8988T (cell line): ENCODE results near the gene QSOX2.
A peak's percentile ranks its signal among the peaks of the same experiment; 100 is the strongest.
"Not testable (repeated sequence)": the region's sequence is repeated elsewhere in the genome, so short reads cannot be mapped to it uniquely, and the experiment has no call there.

Source experiments
- DNase-seq: peaks from one replicate; pipeline ENCODE4 v3.0.0; 2011

QSOX2 gene

DNA sequence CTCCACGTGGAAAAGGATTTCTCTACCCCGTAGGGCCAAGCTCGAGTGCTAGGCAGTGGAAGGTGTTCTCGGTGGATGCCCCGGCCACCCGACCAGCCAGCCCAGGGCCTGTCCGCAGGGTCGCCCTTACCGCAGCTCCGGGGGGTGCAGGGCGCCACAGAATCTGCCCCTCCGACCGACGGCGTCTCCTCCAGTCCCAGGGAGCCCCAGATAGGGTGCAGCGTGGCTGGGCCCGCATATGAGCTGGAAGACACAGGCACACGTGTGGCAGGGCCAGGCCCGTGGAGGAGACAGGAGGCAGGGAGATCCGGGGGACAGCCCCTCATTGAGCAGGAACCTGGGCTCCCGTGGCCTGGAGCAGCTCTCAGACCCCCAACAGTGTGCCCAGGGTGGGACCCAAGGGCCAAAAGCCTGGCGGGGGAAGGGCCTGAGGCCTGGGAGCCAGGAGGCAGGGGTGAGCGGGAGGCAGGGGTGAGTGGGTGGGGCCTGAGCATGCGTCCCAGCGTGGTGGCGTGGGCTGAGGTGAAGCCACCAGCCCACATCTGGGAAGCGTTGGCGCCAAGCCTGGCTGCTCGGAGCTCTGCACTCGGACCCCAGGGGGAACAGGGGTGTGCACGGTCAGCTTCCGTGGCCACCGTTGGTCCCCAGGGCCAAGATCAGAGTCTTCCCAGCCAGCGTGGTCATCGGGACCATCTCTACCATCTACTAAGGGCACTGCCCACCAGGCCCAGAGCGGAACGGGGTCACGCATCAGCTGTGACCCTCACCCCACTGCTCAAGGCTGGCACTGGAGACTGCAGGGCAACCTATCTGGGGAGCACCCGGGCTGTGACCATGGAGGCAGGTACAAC is 36.0 kb upstream of the QSOX2 start:
- DNase-seq, result no peak

DNA sequence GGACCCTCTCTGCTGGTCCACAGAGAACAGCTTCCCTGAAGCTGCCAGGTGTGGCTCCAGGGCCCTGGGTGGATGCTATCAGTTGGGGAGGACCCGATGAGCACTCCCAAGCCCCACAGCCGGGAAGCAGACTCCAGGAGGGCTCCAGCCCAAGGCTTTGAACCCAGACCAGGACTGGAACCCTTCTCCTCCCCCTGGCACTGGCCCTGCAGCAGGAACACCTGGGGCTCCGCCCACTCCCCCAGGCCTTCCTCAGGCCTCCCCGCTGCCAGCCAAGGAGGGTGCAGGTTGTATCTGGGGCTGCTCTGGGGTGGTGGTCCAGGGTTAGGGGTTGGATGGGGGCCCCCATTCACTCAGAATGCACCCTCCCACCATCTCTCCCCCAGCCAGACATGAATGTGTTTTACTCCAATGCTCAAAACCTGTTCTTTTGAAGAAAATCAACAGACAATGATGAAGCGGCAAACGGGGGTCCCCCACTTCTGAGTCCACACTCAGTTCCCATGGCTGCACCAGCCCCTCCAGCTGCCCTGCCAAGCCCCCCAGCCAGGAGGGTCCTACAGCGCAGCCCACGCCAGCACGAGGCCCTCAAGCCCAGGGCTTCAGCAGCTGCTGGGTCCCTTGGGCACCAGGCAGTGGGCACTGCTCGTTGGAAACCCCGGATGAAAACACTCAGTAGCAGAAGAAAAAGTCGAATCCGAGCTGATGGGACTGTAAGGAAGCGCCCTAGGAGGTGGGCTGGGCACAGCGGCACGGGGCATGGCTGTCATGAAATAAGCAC is 35.1 kb upstream of the QSOX2 start:
- DNase-seq, result no peak

DNA sequence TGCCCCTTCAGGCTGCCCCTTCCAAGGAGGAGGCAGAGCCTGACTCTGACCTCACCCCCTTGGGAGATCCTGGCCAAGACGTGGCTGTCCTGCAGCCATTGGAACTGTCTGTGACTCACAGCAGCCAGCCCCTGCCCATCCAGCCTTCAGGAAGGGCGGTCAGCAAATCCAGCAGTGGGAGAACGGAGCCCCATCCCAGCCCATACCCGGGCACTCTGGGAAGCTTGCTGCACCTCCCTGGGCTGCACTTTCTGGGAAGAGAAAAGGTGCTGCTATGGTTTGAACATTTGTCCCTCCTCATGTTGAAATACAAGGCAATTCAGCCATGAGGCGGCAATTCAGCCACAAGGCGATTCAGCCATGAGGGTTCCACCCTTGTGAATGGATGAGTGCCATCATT is 33.9 kb upstream of the QSOX2 start:
- DNase-seq, result no peak

DNA sequence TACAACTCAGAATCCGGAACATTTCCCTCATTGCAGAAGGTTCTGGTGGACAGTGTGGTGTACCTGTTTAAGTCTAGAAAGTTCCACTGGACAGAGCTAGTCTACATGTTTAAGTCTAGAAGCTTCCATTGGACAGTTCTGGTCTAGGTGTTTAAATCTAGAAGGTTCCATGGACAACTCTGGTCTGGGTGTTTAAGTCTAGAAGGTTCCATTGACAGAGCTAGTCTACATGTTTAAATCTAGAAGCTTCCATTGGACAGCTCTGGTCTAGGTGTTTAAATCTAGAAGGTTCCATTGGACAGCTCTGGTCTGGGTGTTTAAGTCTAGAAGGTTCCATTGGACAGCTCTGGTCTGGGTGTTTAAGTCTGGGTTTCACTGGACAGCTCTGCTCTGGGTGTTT is 33.3 kb upstream of the QSOX2 start:
- no peak for DNase-seq

DNA sequence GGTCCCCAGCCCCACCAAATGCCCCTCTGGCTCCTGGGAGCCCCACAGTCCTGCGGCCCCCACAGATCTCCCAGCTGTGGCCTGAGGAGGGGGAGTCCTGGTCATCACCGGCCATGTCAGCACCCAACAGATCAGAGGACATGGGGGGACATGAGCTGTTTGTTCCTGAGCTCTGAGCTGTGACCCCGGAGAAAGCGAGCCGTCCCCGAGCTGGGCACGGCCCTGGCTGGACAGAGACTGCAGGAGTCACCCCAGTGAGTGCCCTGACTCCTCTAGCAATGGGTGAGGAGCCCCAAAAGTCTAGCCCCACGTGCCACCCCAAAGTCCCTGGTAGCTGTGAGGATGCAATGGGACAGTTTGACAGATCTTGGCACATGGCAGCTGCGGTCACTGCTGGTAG is 32.6 kb upstream of the QSOX2 start:
- no peak for DNase-seq

DNA sequence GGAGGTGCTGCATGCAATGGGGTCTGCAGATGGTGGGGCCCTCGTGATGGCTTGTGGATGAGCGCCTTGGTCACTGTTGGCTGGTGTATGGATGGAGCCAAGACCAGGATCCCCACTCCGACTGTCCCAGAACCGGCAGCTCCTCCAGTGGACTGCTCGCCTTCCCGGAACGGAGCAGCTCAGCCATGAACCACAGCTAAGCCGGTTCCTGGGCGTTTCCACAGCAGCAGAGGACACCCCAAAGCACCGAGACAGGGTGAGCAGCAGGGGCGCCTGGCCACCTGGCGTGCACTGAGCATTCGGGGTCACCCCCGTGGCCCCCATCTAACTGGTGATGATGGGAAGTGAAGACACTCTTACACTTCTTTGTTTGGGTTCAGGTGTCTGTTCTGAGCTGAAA is 32.1 kb upstream of the QSOX2 start:
- DNase-seq, result no peak

DNA sequence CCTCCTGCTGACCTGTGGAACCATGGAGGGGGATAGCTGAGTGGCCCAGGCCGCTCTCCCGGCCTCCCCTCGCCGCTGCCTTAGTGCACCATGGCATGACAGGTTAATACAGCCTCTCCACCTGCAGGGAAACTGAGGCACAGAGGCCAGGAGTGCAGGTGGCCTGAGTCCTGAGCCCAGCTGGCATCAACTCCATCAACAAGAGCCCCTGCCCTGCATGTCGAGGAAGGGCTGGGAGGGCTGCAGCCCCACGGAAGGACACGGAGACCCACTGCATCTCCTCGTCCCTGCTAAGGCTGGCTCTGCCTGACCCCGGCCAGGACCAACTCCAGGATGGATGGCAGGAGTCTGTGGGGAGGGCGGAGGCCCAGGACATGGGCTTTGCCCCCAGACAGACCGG is 31.1 kb upstream of the QSOX2 start:
- DNase-seq, result no peak

DNA sequence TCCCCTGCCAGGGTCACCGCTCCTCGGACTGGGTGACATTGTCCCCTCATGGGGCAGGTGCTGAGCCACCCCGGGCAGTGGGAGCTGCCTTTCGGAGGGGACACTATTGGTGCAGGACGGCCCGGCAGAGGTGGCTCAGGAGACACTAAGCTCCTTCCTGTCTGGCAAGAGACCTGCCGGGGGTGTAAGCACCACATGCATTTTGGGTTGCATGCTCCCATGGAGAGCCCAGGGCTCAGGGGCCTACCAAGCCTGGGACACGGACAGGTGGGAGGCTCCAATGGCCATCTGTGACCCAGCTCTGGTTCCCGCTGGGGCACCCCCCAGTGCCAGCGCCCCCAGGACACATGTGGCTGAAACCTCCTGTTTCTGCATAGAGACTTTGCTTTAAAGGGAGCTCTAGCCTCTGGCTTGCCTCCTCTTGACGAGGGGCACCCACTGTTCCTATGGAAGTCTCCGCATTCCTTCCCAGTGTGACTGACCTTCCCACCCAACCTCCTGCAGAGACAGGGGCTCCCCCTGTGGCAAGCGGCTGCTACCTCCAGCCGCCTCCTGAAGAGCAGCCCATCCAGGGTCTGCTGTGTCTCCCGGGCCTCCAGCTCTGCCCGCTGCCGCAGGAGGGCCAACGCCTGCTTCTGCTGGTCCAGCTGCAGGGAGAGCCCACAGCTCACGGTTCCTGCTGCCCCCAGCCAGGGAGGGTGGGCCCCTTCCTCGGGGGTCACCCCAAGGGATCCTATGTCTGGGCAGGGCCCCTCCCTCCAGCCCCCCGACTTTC is 30.2 kb upstream of the QSOX2 start:
- no peak for DNase-seq

DNA sequence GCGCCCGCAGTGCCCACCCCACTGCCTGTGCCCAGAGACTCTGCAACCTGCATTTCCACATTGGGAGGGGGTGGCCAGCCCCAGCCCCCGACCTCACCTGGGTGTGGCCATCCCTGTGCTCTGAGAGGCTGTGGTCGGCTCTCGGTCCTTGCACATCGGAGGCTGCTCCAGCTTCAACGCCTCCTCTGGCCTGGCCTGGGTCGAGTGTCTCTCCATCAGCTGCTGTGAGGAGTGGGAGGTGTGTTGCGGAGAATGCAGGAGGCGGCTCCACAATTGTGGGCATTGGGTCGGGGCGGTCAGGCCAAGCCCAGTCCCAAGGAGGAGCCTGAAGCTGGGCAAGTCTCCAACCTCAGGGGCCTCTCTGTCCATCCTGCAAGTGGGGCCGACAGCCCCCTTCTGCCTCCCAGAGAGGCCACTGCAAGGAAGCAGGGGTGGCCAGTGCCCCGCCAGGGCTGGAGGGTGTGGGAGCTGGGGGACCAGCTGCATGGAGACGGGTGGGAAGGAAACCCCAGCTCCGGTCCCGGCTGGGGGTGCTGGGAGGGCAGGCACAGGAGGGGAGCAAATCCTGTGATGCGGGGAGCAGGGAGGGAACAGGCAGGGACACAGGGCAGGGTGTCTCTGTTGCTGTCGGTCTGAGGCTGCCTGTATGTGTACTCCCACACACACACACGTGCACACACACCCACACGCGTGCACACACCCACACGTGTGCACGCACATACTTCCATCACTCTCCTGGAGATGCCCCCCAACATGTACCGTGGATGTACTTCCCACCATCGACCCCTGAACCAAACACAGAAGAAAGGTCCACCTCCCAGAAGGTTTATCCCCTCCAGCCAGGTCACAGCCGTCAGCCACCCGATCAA is 29.4 kb upstream of the QSOX2 start:
- DNase-seq, result no peak

DNA sequence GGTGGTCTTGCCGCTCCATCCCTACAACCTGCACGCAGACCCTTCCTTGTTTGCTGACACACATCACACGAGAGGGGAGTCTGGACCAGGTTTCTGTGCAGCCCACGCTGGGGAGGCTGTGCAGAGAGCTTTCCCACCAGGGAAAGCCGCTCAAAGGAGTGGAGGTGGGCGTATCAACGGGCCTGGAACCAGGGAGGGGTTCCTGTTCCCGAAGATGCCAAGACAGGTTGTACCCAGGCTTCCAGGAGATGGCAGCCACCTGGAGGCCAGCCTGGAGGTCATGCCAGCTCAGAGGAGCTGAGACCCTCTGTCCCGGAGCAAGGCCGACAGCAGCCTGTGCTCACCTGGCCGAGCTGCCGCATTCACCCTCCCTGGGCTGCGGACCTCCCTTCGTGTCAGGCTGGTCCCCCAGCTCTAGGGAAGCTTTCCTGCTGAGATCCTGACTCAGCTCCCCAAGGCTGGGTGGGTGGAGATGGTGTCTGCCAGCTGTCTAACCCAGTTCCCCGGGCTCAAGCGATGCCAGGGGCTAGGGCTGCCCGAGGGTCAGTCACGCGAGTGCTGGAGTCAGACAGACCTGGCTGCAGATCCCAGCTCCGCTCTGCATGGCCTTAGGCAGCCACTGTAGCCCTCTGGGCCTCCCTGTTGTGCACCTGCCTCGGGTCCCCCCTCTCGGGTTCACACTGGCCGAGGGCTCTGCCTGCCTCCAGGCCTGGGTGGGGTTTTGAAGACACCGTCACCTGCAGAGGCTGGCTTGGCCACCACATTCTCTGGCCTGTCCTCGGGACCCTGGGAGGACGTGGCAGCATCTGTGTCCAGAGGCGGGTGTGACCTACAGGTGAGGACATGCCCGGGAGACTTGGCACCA is 28.5 kb upstream of the QSOX2 start:
- no peak for DNase-seq

DNA sequence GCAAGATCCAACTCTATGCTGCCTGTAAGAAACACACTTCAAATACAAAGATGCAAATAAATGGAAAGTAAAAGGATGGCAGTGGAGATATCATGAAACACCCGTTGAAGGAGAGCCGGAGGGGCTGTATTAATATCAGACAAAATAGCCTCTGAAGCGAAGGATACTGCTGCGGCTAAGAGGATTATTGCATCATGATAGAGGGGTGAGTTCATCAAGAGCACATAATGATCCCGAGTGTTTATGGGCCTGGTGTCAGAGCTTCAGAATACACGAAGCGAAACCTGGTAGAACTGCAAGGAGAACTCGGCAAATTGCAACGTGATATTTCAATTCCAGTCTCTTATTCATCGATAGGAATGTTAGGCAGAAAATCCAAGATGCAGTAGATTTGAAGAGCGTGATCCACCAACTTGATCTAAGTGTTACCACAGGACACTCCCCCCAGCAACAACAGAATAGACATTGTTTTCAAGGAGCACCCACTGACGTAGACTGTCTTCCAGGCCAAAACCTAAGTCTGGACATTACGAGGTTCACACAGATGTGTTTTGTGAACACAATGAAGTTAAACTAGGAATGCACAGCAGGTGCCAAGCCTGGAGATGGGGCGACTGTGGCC is 27.7 kb upstream of the QSOX2 start:
- DNase-seq, result no peak

DNA sequence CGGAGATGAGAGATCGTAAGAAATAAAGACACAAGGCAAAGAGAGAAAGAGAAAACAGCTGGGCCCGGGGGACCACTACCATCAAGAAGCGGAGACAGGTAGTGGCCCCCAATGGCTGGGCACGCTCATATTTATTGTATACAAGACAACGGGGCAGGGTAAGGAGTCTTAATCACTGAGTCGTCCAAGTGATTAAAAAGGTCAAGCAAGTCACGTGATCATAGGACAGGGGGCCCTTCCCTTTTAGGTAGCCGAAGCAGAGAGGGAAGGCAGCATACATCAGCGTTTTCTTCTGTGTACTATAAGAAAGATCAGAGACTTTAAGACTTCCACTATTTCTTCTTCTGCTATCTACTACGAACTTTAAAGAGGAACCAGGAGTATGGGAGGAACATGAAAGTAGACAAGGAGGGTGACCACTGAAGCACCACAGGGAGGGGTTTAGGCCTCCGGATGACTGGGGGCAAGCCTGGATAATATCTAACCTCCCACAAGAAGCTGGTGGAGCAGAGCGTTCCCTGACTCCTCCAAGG is 24.6 kb upstream of the QSOX2 start:
- no peak for DNase-seq

DNA sequence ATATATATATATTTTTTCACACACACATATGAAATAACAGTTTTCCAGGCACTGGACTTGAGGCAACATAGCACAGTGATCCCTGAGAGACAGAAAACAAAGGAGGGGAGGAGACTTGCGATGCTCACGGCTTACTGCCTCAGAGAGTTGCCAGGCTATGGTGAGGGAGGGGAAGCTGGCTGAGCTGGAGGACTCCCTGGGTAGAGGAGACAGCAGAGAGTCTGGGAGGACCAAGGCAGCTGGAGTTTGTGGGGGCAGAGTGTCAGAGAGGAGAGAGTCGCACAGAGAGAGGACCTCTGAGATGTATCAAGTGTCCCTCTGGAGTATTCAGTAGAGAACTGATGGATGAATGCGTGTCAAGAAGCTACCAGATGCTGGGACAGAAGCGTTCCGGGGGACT is 23.1 kb upstream of the QSOX2 start:
- DNase-seq, result no peak

DNA sequence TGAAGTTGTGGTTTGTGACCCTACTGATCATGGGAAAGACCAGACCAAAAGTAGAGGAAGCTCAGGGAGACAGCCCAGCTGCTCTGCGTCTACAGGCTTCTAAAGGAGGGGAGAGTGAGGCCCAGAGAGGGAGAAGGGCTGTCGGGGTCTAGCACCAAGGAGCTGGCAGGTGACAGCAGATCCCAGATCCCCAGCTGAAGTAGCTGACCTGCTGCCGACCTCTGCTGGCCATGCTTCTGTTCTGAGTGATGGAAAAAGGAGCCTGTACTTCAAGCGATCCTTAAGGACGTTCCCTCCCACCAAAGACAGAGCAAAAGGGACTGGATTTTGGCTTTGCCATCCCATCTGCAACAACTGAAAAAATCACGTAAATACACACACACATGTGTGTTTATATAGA is 22.7 kb upstream of the QSOX2 start:
- DNase-seq, result no peak

DNA sequence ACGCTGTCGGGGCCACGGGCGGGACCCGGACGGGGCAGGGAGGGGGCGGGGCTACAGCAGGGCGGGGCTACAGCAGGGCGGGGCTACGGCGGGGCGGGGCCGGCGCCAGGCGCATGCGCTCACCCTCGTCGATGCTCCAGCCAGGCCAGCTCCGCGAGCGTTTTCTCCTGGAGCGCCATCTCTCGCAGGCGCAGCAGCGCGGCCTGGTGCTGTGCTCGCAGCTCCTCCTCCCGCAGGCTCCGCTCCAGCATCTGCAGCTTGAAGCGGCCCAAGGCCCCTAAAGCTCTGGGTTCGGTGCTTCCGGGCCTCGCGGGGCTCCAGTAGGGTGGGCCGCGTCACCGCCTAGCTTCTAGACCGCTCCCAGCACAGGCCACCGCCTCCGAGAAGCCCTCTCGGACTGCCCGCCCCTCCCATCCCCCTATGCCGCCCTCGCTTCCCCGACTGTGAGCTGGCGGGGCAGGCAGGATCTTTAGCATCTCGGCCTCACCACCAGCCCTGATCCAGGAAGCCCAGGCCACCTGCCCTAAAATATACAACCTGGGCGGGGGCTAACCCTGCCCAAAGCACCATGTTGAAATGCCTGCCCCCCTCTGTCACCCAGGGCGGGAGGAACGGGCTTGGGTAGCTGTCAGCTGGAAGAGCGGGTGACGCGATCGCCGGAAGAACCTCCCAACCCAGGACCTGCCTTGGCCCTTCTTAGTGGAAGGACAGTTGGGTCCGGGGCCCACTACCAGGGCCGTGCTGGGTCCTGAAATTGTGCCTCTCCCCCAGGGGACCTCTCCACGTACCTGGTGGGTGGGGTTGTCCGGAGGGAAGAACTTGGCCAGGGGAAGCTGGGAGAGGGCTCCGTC is 21.9 kb upstream of the QSOX2 start:
- DNase-seq, result peak; percentile 97

DNA sequence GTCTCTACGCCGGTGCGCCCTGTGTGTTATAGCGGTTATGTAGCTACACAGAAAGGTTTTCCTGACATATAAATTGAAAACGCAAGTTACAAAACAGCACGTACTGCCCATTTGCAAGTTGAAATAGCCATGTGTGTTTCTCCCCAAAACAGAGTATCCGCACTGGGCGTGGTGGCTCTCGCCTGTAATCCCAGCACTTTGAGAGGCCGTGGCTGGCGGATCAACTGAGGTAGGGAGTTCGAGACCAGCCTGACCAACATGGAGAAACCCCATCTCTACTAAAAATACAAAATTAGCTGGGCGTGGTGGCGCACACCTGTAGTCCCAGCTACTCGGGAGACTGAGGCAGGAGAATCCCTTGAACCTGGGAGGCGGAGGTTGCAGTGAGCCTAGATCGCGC is 21.0 kb upstream of the QSOX2 start:
- DNase-seq, result not testable (repeated sequence)

DNA sequence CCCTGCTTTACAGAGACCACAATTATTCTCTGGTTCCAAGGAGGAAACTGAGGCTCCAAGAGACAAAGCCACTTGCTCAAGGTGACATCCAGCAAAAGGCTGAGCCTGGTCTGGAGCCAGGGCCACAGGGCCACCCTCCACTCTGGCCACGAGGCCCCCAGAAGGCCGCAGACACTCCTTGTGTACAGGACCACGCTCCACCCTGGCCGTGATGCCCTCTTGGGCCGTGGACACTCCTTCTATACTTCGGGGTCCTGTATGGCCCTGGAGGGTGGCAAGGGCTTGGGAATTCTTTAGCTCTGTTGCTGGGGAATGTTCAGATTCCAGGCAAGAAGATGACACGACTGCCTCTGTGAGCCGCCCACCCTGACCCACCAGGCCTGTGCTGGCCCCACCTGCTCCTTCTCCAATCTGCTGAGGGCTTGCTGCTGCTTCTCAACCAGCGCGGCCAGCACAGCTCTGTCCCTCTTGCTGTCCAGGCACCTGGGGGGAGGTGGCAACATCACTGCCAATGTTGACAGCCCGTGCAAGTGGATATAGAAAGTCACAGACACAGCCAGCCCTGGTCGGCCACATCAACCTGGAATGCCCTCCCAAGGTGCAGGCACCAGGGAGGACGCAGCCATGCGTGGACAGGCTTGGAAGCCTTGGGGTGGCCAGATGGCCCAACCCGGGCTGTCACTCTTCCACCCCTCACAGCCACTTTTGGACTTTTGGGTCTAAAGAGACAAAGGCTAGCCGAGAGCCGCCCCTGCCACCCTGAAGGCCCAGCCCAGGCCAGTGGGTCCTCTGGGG is 20.1 kb upstream of the QSOX2 start:
- DNase-seq, result no peak

DNA sequence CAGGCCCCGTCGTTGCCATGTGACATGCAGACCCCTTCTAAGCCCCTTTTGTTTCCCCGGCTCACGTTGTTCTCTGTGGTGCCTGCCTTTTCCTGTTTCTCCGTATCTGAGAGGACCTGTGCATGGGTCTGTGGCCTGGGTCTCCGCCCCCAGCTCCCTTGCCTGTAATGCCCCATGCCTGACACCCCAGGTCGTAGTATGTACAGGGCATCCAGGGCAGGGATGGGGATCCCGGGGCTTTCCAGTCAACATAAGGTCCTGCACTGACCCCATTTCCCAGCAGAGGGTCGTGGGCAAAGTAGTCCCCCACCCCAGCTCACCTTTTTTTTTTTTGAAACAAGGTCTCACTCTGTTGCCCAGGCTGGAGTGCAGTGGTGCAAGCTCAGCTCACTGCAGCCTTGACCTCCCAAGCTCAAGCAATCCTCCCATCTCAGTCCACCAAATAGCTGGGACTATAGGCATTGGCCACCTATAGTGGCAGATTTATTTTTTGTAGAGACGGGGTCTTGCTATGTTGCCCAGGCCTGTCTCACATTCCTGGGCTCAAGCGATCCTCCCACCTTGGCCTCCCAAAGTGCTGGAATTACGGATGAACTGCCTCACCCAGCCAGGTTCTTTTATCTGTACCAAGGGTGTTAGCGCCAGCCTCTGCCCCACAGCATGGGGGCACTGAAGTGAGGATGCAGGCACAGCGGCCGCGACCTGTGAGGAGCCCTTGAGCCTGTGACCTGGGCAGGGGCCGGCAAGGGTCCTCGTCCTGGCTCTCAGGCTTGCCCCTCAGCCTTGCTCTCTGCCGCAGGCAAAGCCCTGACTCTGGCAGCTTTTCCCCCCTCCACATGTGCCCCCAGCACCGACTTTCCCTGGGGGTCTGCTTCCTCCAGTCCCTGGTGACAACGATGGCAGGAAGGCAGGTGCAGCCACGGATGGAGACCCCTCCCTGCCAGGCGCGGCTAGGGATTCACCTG is 19.1 kb upstream of the QSOX2 start:
- DNase-seq, result no peak
